Stimulated activated CD4-positive, alpha-beta T cell treated with anti-CD3 and anti-CD28 coated beads, Interleukin-2, amount 100 ng/mL, for 4 hours (primary cell): ENCODE data around the gene ADGRF1.
A peak's percentile ranks its signal among the peaks of the same experiment; 100 is the strongest.
"Not testable (repeated sequence)": the region's sequence is repeated elsewhere in the genome, so short reads cannot be mapped to it uniquely, and the experiment has no call there.

Source experiments
- DNase-seq: peaks from one replicate; pipeline ENCODE4 v3.0.0-alpha.2; 2020; ENCODE audit warnings: low read depth

Gene ADGRF1

DNA sequence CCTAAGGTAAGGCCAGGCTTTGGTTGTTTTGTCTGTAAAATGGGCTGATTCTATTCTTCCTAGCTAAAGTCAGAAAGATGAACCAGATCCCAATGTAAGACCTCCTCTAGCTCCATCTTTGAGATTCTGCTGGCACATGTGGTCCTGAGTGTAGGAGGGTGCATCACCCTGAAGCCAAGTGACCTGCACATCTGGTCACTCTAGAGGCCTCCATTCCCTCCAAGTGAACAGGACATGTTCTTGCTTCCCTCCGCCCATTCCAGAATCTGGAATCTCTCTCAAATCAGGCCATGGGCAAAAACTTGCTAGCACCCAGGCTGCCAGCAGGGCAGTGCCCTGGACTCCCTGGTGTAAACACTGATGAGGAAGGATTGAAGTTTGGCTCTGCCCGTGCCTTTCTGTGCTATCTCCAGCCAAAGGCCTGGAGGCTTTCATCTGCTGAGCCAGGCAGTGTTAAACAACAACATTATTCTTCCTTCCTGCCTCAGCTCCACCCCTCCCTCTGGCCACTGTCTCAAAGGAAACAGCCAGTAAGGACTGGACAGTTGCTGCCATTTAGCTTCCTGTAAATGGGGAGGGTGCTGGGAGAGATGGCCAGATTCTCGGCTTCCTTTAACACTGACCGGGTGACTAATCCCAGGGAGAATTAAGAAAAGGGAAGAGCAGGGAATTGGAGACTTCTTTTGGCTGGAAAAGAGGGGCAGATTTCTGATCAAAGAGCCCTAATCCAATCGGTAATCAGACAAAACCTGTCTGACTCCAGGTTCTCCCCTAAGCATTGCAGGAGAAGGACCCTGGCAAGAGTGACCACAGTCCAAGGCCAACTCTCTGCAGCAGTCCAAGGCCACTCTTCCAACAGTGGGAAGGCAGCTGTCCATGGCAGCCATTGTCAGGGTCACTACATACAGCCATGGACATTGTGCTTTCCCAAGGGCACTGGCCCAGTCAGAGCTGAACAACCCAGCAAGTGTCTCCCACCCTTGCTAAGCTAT is 19.5 kb upstream of the ADGRF1 start:
- DNase-seq, result no peak

DNA sequence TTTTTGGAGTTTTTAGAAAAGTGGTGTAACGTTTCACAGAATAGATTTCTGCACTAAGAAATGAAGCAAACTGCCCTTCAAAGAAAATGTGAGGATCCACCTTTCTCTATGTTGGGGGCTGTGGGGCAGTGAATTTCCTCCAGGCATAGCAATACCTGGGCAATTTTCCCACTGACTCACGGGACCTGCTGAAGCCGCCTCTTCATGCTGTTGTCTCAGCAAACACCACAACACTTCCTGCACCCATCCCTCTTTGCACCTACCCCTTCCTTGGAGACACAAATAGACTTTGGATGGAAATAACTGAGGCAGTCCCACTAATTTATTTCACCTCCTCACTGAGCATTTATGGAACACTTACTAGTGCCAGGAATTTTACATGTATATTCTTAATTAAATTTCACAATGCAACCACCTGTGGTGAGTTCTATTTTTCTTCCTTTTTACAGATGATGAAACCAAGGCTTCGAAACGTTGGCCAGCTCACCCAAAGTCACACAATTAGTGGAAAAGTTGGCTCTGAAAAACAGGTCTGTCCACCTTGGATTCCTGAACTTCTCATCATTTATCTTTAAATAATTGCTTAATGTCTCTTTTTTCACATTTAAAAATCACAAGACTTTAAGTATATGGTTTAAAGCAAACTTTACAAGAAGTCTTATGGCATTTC is 17.2 kb upstream of the ADGRF1 start:
- no peak for DNase-seq

DNA sequence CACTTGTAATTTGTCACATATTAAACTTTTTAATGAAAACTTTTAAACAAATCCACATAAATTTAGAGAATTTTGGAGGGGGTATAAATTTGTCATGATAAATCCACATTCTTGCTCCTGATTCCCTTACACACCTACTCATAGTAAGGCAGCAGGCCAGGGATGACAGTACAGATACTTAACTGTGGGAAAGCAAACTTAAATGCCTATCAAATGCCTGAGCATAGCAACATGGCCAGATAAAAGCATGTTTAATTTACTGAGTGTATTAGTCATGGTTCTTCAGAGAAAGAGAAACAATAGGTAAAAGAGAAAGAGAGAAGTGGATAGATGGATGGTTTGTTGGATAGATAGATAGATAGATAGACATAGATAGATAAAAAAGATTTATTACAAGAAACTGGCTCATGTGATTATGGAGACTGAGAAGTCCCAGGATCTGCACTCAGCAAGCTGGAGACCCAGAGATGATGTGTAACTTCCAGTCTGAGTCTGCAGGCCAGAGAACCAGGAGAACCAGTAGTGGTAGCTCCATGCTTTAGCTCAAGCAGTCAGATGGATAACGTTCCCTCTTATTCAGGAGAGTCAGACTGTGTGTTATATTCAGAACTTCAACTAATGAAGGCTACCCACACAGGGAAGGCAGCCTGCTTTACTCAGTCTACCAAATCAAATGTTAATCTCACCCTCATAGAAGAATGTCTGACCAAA is 15.9 kb upstream of the ADGRF1 start:
- DNase-seq, result no peak

DNA sequence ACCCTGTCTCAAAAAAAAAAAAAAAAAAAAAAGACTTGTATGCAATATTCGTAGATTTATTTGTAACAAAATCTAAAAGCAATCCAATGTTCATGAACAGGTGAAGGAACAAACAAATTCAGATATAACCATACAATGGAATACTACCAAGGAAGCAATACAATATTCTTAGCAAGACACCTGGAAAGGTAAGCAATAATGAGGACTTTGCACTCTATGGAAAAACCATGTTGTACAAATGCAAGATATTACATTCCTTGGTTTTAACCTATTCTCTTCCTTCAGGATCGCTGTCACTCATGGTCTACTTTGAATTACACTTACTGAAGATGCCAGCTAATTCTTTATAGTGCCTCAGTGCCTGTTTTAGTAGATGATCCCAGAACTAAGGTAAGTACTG is 14.7 kb upstream of the ADGRF1 start:
- no peak for DNase-seq

DNA sequence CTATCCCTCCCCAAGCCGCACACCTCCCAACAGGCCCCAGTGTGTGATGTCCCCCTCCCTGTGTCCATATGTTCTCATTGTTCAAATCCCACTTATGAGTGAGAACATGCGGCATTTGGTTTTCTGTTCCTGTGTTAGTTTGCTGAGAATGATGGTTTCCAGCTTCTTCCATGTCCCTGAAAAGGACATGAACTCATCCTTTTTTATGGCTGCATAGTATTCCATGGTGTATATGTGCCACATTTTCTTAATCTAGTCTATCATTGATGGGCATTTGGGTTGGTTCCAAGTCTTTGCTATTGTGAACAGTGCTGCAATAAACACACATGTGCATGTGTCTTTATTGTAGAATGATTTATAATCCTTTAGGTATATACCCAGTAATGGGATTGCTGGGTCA is 12.2 kb upstream of the ADGRF1 start:
- DNase-seq, result not testable (repeated sequence)

DNA sequence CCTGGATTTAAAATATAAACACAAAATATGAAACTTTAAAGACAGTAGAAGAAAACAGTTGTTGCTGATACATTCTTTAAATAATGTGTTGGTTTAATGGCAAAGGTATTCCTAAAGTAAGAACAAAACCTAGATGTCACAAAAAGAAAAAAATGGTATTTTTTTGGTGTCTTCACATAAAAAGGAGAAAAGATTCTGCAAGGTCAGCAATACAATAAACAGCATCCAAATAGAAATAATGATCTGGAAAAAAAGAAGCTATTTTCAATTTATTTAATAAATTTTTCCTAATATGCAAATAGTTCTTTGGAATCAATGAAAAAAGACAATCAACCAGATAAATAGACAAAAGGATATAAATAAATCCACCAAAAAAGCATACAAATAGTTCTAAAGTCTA is 6.5 kb upstream of the ADGRF1 start:
- DNase-seq, result no peak

DNA sequence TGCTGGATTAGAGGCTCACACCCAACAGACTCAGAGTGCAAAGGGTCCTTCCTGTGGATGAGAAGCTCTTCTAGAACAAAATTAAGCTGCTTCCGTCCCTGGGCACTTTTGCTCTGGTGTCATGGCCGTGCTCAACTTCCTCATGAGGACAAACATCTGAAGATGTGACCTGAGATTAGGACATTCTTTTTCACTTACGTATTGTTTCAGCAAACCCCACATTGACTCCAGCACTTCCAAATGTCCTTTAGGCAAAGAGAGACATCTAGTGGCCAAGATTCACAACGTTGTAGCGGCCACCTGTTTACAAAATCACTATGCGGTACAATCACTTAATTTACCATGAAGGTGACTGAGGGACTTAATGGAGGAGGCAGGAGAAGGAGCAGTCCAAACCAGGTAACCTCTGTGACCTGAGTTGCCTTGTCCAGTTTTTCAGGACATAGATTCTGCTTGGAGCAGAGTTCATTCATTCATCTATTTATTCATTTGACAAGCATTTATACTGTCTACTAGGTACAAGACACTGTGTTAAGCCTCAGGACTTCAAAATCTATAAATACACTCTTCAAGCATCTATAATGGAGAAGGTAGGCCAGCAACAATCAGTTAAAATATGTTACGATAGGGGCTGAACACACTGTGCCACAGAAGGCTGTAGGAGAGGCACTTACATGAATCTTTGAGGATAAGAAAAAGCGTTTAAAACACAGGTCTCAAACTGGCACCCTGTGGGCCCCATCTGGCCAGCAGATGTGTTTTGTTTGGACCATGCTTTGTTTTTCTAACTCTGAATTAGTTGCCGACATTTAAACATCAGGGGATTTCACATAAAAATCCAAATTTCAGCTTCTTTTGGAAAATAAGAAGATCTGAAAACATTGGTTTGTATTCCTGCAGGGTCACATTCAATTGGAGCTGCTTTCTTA is 5.6 kb upstream of the ADGRF1 start:
- peak; percentile 1 for DNase-seq

DNA sequence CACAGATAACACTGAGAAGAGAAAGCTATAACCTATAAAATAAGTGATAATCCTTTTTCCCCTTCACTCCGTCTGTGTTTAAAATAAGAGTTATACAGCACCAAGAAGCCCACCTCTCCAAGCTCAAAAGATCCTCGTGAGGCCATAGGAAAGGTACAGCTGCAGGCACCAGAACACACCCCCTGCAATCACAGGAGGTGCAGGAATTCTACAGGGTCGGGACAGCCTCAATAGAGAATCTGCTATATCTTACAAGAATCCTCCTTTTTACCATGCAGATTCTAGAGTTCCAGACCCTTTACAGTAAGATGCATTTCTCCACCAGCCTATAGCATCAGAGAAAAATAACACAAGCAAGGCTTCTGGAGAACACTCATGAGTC is 5.0 kb upstream of the ADGRF1 start:
- DNase-seq, result no peak

DNA sequence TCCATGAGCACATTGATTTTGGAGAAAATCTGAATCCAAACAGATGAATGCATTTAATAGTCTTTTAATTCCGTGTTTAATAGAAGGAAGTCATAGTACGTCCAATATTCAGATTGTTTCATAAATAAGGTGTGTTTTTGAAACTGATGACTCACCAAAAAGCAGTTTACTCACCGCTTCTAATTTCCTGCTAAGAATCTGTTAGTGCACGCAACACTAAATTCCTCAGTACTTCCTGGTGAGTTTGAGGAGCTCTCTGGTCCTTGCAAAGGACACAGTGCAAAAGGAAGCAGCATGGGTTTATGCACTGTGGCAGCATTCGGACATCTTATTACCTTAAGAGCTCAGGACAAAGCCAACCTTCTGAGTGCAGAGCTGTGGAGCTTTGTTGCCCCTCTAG is 2.3 kb upstream of the ADGRF1 start:
- no peak for DNase-seq

DNA sequence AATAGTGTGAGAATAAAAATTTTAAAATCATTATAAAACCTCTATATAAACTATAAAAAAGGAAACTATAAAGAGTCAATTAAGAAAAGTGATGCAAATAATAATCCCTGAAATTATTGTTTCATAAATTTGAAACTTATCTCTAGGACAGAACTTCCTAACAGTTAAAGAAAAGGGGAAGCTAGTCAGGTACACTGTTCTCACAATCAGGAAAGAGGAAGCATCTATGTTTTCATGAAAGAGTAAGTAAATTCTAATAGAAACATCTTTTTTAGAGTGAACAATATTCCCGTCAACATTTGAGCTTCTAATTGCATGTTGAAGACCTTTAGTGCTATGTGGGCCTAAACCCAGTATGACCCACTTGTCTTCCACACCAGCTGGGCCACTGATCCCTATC is 1.2 kb upstream of the ADGRF1 start:
- no peak for DNase-seq

DNA sequence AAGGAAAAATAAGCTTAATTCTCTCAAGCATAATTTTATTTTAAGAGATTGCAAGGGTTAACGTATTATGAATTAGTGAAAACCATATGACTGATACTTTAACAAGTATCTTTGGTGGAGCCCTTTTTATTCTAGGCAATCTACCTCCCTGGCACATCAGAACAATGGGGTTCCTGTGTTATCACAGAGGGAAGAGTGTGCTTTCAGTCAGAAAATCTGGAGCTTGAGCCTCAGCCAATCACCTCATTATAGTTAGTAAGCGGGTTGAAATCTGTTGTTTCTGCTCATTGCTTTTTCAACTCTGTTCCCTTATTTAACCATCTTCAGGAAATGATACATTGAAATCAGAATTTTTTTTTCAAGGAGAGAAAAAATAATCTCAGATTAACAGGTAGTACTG is 391 bp downstream of the ADGRF1 start:
- no peak for DNase-seq

DNA sequence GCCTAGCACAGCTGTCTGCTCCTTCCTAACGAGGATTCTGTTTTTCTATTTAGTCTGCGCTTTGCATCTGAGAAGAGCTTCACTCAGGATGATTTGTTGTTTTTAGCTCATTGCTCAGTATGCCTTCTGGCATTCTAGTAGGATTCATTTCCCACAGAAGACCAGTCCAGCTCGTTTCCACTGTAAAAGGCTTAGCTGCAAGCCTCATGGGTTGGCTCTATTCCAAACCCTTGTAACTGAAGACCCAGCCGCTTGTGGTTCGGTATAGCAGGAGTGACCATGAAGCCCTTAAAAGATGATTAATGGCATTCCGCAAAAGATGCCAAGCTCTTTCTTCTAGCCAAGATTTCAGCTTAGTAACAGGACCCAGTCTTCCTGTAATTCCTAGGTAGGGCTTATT is 7.2 kb downstream of the ADGRF1 start:
- DNase-seq, result no peak

DNA sequence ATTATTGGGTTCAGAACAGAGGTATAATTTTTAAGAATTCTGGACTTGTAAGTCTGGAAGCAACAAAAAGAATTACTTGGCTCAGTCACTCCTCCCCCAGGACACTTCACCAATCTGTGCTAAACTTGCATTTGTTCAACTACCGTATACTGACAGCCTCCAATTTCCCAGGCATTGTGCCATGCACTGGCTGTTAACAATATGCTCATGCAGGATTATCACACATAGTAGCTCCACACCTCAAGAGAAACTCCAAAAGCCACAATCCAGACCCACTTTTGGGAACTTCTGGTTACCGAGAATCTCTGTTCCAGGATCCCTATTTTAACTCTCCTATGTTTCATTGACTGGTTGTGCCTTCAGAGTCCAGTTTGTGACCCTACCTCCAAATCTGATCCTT is 7.7 kb downstream of the ADGRF1 start:
- DNase-seq, result no peak

DNA sequence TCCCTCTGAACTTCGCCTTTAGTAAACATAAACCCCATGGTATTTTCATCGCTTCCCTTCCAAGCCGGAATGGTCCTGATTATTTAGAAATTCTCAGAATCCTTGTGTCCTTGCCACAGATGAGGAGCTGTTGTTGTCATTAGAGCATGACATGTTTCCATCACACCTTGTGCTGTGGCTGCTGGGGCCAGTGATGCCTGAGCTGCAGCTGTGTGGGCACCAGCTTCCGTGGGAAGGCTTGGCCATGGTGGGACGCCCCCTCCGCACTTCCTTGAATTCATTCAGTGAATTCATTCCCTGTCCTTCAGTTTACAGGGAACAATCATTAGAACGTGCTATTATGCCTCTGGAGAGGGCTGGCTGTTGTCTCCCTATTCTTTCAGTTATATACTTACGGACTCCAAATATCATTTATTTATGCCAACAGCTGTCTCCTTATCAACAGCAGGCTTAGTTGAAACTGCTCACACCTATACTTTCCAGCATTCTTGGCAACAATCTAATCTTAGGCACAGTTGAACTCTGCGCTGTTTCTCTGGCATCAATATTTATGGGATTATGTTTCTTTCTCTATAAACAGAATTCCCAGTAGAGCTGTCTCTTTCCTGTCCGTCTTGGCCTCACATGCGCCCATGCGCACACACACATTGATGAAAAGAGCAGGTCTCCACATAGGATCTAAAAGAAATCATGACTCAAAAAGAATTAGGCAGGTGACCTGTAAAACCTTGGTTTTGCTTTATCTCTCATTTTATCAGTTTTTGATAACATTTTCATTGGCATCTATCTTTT is 9.0 kb downstream of the ADGRF1 start:
- no peak for DNase-seq

DNA sequence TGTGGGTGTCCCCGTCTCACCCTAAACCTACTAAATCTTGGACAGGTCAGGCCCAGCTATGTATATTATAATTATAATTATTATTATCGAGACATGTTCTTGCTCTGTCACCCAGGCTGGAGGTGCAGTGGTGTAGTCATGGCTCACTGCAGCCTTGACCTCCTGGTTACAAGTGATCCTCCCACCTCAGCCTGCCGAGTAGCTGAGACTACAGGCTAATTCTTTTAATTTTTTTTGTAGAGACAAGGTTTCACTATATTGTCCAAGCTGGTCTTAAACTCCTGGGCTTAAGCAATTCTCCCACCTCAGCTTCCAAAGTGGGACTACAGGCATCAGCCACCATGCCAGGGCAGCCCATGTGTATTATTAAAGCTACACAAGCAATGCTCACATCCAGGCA is 10.5 kb downstream of the ADGRF1 start:
- no peak for DNase-seq

DNA sequence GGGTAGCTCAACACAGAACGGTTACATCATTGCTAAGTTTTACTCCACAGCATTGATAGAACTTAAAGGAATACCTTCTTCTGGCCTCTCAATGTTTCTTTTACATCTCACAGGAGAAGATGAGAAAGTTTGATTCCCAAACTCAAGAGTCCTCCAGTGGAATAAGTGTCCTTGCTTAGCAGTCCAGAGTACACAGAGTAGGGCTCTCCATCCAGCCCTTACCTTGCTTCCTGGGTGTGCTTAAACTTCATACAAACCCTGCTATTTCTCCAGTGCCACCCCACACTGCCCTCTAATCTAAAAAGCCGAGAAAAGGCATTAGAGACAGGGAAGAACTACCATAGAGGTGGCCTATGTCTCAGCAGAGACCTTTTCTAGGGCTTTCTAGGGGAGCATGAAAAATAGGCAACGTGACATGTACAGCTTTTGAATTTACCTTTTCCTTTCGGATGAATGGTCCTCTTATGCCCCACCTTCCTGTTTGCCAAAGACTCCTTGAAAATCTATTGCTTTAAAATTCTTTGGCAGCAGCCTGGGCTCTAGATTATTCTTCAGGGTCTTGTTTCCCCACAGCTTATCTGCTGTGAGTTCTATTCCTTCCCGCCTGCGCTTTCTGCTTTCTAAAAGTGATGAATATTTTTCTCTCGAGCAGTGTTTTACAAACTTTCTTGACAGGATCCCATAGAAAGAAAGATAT is 12.1 kb downstream of the ADGRF1 start:
- no peak for DNase-seq

DNA sequence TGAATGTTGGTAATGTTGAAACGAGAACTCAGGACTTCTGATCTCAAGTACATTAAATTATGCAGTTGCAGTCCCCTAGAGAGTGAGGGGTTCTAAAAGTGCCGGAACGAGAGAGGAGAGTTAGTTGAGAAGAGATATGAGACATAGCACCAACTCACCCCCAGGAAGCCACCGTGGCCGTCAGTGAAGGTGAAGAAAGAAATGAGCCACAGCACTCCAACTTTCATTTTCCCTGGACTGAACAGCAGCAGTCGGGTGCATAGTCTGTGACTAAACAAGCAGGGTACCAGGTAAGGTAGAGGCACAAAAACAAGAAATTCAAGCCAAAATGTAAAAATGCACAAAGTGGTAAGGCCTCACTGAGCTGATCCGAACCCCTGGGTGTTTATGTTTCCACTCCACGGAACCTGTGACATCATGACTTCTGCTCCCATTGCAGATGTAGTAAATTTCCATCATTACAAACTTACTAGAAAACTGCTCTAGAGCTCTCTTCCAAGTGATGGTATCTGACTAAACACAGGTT is 13.2 kb downstream of the ADGRF1 start:
- DNase-seq, result no peak

DNA sequence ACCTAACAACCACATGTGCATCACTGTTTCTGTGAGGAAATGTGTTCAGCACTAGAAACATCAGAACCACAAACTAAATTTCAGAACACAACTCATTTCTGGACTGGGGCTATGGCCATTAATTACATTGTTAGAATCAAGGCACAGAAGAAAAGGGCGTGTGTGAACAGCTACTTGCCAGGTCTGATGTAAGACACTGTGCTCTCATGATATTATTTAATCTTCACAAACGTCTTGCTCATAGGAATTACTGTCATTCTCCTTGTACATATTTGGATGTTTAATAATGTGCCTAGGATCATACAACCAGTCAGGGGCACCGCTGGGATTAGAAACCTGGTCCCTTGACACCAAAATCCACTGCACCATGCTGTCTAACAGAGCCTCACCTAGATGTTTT is 14.8 kb downstream of the ADGRF1 start:
- DNase-seq, result no peak

DNA sequence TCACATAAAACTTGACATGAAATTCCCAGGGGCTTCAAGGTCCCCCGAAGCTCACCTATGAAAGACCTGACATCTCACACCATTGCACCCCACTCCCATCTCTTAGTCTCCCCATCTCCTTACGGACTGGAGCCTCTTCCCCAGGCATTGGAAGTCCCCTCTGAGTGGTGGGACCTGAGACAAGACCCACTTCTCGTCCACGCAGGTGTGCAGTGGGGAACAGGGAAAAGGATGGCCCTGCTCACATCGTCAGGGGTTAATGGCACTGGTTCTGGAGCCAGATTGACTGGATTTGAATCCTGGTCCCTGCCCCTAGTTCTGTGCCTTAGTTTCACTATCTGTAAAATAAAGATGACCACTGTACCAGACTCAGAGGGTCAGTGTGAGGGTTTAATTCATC is 15.5 kb downstream of the ADGRF1 start:
- DNase-seq, result no peak

DNA sequence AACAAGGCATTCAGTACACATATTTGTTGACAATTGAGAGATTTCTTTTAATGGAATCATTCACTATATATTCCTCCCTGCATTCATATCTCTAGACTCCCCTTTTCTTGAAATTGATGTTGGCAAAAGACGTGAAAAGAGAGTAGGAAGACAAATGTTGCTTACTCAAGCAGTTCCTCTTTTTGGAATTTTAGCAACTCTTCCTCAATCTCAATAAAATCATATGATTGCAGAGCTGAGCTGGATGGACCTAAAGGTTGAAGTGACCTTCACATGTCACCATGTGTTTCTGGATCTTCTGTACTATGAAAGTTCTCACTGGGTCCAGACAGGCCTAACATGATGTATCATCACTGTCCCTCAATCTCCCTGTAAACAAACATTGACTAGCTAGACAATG is 18.6 kb downstream of the ADGRF1 start:
- DNase-seq, result no peak
